SK-N-SH (cell line): ENCODE results near the gene NR2F6. TPM values are rescaled to one million over a fixed set of nuclear protein-coding genes. Genes with fewer than 3 reads are reported as not detected.

ENCODE experiments used
- CTCF ChIA-PET: fragments of 300-600, 350-600 bp; formaldehyde crosslinking; extraction: SDS; loops from one replicate; lab custom pipeline; 2021; lab: Yijun Ruan, JAX
- POLR2A ChIA-PET: fragments of 350-600 bp; sonication (Branson Sonifier 250); formaldehyde crosslinking; extraction: SDS; loops from one replicate; lab custom pipeline; 2020; ENCODE audit warnings: antibody characterized with exemption, inconsistent platforms; lab: Yijun Ruan, JAX
- DNase-seq: peaks from one replicate; pipeline ENCODE4 v3.0.0; 2012
- H2AFZ ChIP-seq: fragments of 200-600 bp; sonication (generic); 2 replicates; pipeline ENCODE4 v1.8.1; 2016; ENCODE audit warnings: antibody characterized with exemption, mild to moderate bottlenecking, low read depth
- H3F3A ChIP-seq: fragments of 200-600 bp; sonication (generic); replicated peaks from 2 replicates; pipeline ENCODE3; 2016; ENCODE audit warnings: antibody characterized with exemption, mild to moderate bottlenecking; ENCODE audit not compliant: insufficient read depth
- H3K27ac ChIP-seq, 2 experiments: fragments of 200-500 bp in 1 of 2; fragments of 200-600 bp in 1 of 2; sonication (Bioruptor generic) in 1 of 2; sonication (generic), shearing (Covaris generic) in 1 of 2; 2 replicates each; pipeline versions ENCODE4 v1.5.1 to v1.6.1; 2014 to 2016; ENCODE audit warnings: low read depth in 2 of 2, inconsistent platforms in 1 of 2, low read length in 1 of 2, mild to moderate bottlenecking in 1 of 2, mixed read lengths in 1 of 2
- H3K27me3 ChIP-seq: fragments of 200-600 bp; sonication (generic), shearing (Covaris generic); 2 replicates; pipeline ENCODE4 v1.6.1; 2016; ENCODE audit warnings: mixed run types; ENCODE audit not compliant: insufficient read depth
- H3K36me3 ChIP-seq, 2 experiments: fragments of 200-500 bp in 1 of 2; fragments of 200-600 bp in 1 of 2; sonication (Bioruptor generic) in 1 of 2; sonication (generic) in 1 of 2; replicated peaks in 1 of 2; 2 replicates each; pipeline versions ENCODE3 to v1.5.1; 2014 to 2016; ENCODE audit warnings: low read length in 1 of 2, mild to moderate bottlenecking in 1 of 2; ENCODE audit not compliant: insufficient read depth in 2 of 2, control insufficient read depth in 1 of 2
- H3K4me1 ChIP-seq, 2 experiments: fragments of 200-500 bp in 1 of 2; fragments of 200-600 bp in 1 of 2; sonication (Bioruptor generic) in 1 of 2; sonication (generic), shearing (Covaris generic) in 1 of 2; 2 replicates each; pipeline versions ENCODE4 v1.5.1 to v1.6.1; 2014 to 2016; ENCODE audit warnings: low read depth in 1 of 2, low read length in 1 of 2, mixed run types in 1 of 2; ENCODE audit not compliant: insufficient read depth in 2 of 2, control insufficient read depth in 1 of 2
- H3K4me2 ChIP-seq: fragments of 200-600 bp; sonication (generic), shearing (Covaris generic); 2 replicates; pipeline ENCODE4 v1.6.1; 2017; ENCODE audit warnings: mixed run types
- H3K4me3 ChIP-seq, 2 experiments: fragments of 200-500 bp in 1 of 2; fragments of 200-600 bp in 1 of 2; sonication (Bioruptor generic) in 1 of 2; sonication (generic), shearing (Covaris generic) in 1 of 2; 2 replicates each; pipeline versions ENCODE4 v1.5.1 to v1.8.1; 2014 to 2016; ENCODE audit warnings: low read depth in 2 of 2, inconsistent platforms in 1 of 2, low read length in 1 of 2, mild to moderate bottlenecking in 1 of 2, mixed read lengths in 1 of 2, moderate library complexity in 1 of 2
- H3K79me2 ChIP-seq: fragments of 200-600 bp; sonication (generic); 2 replicates; pipeline ENCODE4 v1.8.1; 2017; ENCODE audit warnings: mild to moderate bottlenecking; ENCODE audit not compliant: insufficient read depth
- H3K9ac ChIP-seq: fragments of 200-600 bp; sonication (generic); 2 replicates; pipeline ENCODE4 v1.6.1; 2017; ENCODE audit warnings: mixed run types
- H3K9me2 ChIP-seq: fragments of 200-600 bp; sonication (generic); 2 replicates; pipeline ENCODE4 v1.6.1; 2017; ENCODE audit warnings: mixed run types
- H3K9me3 ChIP-seq: fragments of 200-600 bp; sonication (generic); 2 replicates; pipeline ENCODE4 v1.6.1; 2017; ENCODE audit warnings: mixed run types, mild to moderate bottlenecking, moderate library complexity
- H4K20me1 ChIP-seq: fragments of 200-600 bp; sonication (generic); 2 replicates; pipeline ENCODE4 v1.6.1; 2017; ENCODE audit warnings: mild to moderate bottlenecking, mixed run types; ENCODE audit not compliant: insufficient read depth
- CHD2 ChIP-seq: fragments of 150-350 bp; IDR thresholded peaks from 2 replicates; pipeline ENCODE4 v1.6.1; 2018; ENCODE audit warnings: low read length; ENCODE audit not compliant: partially characterized antibody
- FOXM1 ChIP-seq: IDR thresholded peaks from 2 replicates; pipeline ENCODE4 v1.4.0; 2012; ENCODE audit warnings: low read depth, mild to moderate bottlenecking
- GABPA ChIP-seq: IDR thresholded peaks from 2 replicates; pipeline ENCODE4 v1.4.0; 2012; ENCODE audit warnings: low read depth, mild to moderate bottlenecking
- IRF3 ChIP-seq: fragments of 150-350 bp; IDR thresholded peaks from 2 replicates; pipeline ENCODE4 v1.6.1; 2016; ENCODE audit warnings: mild to moderate bottlenecking, low read depth, low read length
- NFIC ChIP-seq: IDR thresholded peaks from 2 replicates; pipeline ENCODE4 v1.4.0; 2012; ENCODE audit warnings: borderline replicate concordance
- PBX3 ChIP-seq: IDR thresholded peaks from 2 replicates; pipeline ENCODE4; 2012
- POLR2AphosphoS5 ChIP-seq: IDR thresholded peaks from 2 replicates; pipeline ENCODE4 v1.6.1; 2012; ENCODE audit warnings: low read depth, low read length
- RAD21 ChIP-seq: IDR thresholded peaks from 2 replicates; pipeline ENCODE4 v1.6.1; 2012; ENCODE audit warnings: mild to moderate bottlenecking, low read length
- REST ChIP-seq: IDR thresholded peaks from 2 replicates; pipeline ENCODE4 v1.6.1; 2012; ENCODE audit warnings: mild to moderate bottlenecking, low read depth, low read length, moderate library complexity
- TEAD4 ChIP-seq: IDR thresholded peaks from 2 replicates; pipeline ENCODE4 v1.4.0; 2012; ENCODE audit warnings: mild to moderate bottlenecking, borderline replicate concordance; ENCODE audit not compliant: insufficient read depth
- YY1 ChIP-seq: IDR thresholded peaks from 2 replicates; pipeline ENCODE4 v1.4.0; 2012; ENCODE audit warnings: low read depth, mild to moderate bottlenecking
- WGBS: methylation state at CpG from one replicate; pipeline ENCODE4 v1.1.6; 2017; ENCODE audit warnings: low lambda C conversion rate; 5-methylcytosine and 5-hydroxymethylcytosine counted together
- polyA plus RNA-seq, 3 experiments: library from polyadenylated mRNA; depleted of rRNA; stranded (reverse); fragments of >200 nt; gene quantifications; 2 replicates each; pipeline ENCODE4 v1.2.3, GENCODE V29; 2012
- TF ChIP-seq, protein P1 (sequence below): fragments of 200-600 bp; sonication (generic); IDR thresholded peaks from 2 replicates; pipeline ENCODE4 v1.6.1; 2017; ENCODE audit warnings: antibody characterized with exemption, mild to moderate bottlenecking, moderate library complexity

NR2F6 gene
- polyA plus RNA-seq, 1 of the 3 experiments (the other 2 are of a cell fraction): 37.3 TPM

- TF ChIP-seq NFIC (no peak), TEAD4 (no peak), RAD21 (peak; percentile 80), CHD2 (no peak), PBX3 (no peak), YY1 (0 out of 2 replicates have a peak, but pooled peaks have one; percentile 27), GABPA (no peak), FOXM1 (no peak), POLR2AphosphoS5 (peak; percentile 34)
- TF ChIP-seq, protein P1, sequence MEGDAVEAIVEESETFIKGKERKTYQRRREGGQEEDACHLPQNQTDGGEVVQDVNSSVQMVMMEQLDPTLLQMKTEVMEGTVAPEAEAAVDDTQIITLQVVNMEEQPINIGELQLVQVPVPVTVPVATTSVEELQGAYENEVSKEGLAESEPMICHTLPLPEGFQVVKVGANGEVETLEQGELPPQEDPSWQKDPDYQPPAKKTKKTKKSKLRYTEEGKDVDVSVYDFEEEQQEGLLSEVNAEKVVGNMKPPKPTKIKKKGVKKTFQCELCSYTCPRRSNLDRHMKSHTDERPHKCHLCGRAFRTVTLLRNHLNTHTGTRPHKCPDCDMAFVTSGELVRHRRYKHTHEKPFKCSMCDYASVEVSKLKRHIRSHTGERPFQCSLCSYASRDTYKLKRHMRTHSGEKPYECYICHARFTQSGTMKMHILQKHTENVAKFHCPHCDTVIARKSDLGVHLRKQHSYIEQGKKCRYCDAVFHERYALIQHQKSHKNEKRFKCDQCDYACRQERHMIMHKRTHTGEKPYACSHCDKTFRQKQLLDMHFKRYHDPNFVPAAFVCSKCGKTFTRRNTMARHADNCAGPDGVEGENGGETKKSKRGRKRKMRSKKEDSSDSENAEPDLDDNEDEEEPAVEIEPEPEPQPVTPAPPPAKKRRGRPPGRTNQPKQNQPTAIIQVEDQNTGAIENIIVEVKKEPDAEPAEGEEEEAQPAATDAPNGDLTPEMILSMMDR: peak; percentile 67
- TF ChIP-seq, all 33 proteins: peak for 8
Observed at GRCh38 chr19:17292301-17293074, 46.8 kb upstream of the NR2F6 start (continued).

GRCh38 chr19:17289489-17289888 is 43.8 kb upstream of the NR2F6 start:
- Histone ChIP-seq H3K4me2 (no peak overlapping the region), H3K9me3 (no peaks in the 10 kb centered on the region), H3K9me2 (no peaks in the 10 kb centered on the region), H3K27ac (no peak overlapping the region), H2AFZ (no peak overlapping the region), H3K4me1 (peaks cover 0 to 8% of the 10 kb centered on the region in 2 experiments; a peak in 1 of 4 replicates), H3F3A (peaks cover 14% of the 10 kb centered on the region), H3K27me3 (no peaks in the 10 kb centered on the region), H3K9ac (no peak overlapping the region), H3K79me2 (no peaks in the 10 kb centered on the region), H3K4me3 (no peak overlapping the region), H4K20me1 (no peaks in the 10 kb centered on the region), H3K36me3 (no peaks in the 10 kb centered on the region)
- WGBS: 24% methylated on average over 17 of the region's 22 CpGs
- POLR2A ChIA-PET: no interaction called here
- TF ChIP-seq PBX3 (peak; percentile 98), IRF3 (peak; percentile 47; the same call in 1 of the 2 replicates), REST (no peak)
- DNase-seq: peak; percentile 96
- CTCF ChIA-PET: interaction anchor here (0.6 to 2.1 kb wide), 5 partner anchors 14 to 374 kb away, joined by 3 to 10 read pairs (median 3); partner anchors contain the start of genes ABHD8 and MRPL34
